NK-92 (cell line): ENCODE data around the gene PAGR1.
"Not testable (repeated sequence)": the region's sequence is repeated elsewhere in the genome, so short reads cannot be mapped to it uniquely, and the experiment has no call there.

Source experiments
- DNase-seq: peaks from one replicate; lab custom pipeline; 2025; ENCODE audit not compliant: unreplicated experiment; lab: John Stamatoyannopoulos, UW

The PAGR1 gene

DNA sequence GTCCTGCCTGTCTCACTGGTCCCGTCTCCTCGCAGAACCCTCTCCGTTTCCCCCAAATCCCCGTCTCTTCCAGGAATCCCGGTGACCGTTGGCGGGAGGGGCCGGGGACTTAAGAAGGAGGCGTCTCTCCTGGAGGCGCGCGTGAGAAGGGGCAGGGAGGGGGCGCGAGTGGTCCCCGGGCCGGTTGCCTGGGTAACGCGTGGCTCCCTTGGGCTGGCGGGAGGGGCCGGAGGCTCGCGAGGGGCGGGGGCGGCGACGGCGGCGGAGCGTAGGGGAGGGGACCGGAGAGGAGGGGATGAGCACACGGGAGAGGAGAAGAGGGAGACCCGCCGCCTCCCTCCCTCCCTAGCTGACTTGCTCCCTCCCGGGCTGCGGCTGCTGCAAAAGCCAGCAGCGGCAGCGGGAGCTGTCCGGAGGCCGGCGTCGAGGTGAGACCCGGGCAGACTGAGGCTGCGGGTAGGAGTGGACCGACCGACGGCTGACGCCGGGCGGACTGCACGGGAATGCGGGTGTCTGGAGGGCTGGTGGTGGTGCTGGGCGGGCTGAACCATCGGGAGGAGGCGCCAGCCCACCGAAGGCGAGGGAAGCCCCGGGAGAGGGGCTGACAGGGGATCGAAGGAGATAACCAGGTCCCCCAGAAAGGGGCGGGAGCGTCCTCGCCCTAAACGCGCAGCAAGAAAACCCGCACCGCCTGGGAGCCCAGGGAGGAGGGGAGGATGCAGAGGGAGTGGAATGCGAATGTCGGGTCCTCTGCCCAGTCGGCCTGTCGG lies 3.9 kb upstream of the PAGR1 start, which contains the start of gene PRRT2:
Gene PRRT2, plus strand, starts transcription at position 298 of the 770 bp plus-strand sequence. CDS start 862 bp downstream, outside the sequence.
- no peak for DNase-seq

DNA sequence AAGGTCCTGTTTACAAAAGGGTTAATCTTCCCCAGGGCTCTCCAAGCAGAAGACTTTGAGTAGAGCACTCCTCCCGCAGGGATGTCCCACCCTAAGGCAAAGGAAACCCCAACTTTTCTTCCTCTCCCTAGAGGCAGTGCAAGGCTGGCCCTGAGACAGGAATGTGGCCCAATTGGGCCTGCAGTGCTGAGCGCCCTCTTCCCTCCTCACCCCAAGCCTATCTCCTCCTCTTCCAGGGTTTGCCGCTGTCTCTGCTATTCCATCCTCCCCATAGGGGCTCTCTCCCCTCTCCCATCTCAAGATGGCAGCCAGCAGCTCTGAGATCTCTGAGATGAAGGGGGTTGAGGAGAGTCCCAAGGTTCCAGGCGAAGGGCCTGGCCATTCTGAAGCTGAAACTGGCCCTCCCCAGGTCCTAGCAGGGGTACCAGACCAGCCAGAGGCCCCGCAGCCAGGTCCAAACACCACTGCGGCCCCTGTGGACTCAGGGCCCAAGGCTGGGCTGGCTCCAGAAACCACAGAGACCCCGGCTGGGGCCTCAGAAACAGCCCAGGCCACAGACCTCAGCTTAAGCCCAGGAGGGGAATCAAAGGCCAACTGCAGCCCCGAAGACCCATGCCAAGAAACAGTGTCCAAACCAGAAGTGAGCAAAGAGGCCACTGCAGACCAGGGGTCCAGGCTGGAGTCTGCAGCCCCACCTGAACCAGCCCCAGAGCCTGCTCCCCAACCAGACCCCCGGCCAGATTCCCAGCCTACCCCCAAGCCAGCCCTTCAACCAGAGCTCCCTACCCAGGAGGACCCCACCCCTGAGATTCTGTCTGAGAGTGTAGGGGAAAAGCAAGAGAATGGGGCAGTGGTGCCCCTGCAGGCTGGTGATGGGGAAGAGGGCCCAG lies 3.0 kb upstream of the PAGR1 start:
- DNase-seq: no peak

DNA sequence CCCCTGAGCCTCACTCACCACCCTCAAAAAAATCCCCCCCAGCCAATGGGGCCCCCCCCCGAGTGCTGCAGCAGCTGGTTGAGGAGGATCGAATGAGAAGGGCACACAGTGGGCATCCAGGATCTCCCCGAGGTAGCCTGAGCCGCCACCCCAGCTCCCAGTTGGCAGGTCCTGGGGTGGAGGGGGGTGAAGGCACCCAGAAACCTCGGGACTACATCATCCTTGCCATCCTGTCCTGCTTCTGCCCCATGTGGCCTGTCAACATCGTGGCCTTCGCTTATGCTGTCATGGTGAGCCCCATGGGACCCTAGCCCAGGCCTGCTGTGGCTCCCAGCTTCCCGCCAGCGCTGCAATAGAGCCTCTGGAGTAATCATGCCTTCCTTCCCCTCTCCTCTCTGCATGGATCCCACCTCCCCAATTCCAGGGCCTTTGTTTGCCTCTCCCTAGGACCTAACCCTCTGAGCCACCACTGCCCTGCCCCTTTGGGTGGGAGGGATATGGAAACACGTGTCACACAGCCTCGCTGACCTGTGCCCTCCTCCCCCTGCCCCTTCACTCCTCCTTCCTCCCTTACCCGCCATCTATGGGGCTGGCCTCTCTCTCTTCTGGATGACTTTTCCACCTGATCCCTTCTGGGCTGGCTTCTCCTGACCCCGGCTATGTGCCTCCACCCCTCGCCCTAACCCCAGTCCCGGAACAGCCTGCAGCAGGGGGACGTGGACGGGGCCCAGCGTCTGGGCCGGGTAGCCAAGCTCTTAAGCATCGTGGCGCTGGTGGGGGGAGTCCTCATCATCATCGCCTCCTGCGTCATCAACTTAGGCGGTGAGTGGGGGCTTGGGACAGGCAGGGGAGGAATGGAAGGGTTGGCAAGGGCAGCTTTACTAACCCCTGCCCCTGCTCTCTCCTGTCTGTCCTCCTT lies 2.0 kb upstream of the PAGR1 start:
- DNase-seq: no peak

DNA sequence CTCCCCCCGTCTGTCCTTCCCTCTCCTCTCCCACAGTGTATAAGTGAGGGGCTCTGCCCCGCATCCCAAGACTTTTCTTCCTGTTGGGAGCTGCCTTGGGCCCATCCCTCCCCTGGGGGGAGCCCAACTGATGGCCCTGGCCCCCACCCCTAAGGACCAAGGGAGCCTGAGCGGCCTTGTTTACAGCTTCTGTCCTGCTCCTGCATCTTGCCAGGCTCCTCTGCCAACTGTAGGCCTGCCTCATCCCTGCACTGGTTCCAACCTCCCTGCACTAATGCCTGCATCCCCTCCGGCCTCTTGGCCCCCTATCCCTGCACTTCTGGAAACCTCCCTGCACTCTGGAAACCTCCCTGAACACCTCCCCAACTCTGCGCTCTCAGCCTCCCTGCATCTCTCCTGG lies 1.4 kb upstream of the PAGR1 start:
- no peak for DNase-seq

DNA sequence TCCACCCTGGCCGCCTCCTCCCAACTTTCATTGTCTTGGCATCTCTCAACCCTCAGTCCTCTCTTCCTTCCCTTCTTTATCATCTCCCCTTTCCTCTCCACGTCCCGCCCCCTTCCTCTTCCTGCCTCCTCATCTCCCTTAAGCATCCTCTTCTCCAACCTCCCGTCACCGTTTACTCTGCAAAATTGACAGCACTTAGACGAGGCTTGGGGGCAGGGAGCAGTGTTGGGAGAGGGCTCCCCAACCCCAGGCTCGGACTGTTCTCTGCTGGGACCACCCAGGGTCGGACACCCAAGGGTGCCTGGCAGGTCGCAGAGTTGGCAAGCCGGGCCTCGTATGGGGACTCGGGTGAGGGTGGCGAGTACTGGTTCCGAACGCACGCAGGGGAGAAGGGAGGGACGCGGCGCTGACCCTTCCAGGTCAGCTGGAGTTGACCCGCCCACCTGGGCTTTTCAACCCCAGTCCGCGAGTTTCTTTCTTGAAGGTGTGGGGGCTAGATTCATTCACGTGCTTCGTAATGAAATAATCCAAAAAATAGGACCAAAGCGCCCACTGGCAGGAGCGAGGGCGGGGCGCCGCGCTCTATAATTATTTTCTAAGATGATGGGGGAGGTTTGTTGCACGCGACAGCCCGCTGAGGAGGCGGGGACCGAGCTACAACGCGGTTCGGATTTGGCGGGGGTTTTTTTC lies 775 bp upstream of the PAGR1 start:
- no peak for DNase-seq

DNA sequence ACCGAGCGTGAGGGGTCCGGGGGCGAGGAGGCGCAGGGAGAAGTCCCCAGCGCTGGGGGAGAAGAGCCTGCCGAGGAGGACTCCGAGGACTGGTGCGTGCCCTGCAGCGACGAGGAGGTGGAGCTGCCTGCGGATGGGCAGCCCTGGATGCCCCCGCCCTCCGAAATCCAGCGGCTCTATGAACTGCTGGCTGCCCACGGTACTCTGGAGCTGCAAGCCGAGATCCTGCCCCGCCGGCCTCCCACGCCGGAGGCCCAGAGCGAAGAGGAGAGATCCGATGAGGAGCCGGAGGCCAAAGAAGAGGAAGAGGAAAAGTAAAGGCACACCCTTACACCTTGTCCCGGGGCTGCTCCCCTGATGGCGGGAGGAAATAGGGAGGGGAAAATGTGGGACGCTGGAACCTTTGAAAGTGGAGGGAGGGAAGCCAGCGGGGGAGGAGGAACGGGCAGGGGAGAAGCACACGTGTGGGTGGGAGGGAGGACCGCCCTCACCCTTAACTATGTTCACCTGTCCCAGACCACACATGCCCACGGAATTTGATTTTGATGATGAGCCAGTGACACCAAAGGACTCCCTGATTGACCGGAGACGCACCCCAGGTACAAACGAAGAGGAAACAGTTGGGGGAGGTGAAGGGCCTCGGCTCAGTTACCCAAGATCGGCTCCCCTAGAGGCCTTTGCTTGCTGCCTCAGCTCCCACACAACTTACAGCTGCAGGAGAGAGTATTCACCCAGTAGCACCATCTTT lies 916 bp downstream of the PAGR1 start:
- DNase-seq: no peak

DNA sequence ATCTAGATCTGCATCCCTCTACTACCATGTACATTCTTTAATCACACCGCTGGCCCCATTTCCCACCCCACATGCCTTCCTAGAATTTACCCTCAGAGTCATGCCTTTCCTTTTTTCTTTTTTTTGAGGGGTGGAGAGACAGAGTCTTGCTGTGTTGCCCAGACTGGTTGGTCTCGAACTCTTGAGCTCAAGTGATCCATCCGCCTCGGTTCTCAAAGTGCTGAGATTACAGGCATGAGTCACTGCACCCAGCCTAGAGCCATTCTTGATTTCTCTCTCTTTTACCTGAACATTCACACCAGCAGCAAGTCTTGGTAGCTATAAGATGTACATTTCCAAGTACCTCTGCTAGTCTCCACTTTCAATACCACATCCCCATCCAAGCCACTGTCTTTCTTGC lies 2.1 kb downstream of the PAGR1 start:
- DNase-seq: no peak

DNA sequence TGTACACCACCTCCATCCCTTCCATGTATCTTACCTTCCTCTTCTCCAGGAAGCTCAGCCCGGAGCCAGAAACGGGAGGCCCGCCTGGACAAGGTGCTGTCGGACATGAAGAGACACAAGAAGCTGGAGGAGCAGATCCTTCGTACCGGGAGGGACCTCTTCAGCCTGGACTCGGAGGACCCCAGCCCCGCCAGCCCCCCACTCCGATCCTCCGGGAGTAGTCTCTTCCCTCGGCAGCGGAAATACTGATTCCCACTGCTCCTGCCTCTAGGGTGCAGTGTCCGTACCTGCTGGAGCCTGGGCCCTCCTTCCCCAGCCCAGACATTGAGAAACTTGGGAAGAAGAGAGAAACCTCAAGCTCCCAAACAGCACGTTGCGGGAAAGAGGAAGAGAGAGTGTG lies 3.6 kb downstream of the PAGR1 start:
- no peak for DNase-seq

DNA sequence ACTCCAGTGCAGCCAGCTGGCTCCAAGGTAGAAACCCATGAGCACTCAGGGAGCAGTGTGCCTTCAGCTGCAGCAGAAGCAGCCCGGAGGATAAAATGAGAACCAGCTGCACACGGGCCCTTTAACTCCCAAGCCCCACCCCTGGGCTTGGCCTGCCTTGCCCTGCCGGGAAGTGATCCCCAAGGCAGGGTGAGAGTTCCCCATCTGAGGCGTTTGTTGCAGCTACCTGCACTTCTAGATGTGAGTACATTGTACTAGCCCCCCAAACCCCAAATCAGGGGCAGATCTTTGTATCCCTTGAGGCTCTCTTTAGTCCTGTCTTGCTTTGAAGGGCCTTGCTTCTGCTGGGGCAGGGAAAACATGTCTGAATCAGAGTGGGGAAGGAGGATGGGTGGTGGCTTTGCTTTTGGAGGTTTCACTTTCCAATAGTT lies 4.3 kb downstream of the PAGR1 start, which contains the start of gene MVP:
Gene MVP, plus strand, starts transcription at position 192 of the 431 bp plus-strand sequence. CDS start 10,088 bp downstream, outside the sequence.
- no peak for DNase-seq

DNA sequence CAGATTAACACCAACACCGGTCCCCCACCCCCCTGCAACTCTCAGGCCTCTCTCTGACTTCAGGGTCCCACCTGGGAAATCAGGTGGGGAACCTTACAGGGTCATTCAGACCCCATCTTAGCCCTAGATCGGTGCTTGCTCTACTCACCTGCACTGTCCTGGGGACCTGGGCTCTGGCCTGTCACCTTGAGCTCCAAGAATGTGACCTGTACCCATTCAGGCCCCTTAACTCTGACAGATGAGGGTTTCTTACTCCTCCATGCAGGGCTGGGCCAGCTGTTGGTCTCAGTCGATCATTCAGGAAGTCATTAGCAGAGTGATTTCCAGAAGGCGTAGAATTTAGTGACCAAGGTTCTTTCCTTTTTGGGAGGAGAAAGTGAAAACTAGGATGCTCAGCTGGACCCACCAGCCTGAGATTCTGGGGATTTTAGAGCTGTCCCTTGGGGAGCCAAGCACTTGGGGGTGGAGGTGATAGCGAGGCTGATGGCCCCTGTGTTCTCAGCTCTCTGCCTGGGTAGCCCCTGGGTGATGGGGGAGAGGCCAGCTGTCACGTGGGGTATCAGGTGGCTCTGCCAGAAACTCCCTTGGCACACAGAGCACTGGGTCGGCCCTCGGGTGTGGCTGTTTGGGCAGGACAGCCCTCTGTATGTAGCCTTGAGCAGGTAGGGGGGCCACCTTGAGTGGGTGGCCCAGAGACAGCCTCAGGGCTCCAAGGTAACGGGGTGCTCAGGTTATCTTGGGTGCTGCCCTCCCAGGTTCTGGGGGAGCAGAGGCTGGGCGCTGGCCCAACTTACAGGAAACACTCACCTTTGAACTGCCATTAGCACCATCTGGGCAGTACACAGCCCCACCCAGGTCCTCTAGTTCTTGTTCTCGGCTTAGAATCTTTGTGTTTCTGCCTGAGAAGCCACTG lies 5.0 kb downstream of the PAGR1 start:
- DNase-seq: no peak

DNA sequence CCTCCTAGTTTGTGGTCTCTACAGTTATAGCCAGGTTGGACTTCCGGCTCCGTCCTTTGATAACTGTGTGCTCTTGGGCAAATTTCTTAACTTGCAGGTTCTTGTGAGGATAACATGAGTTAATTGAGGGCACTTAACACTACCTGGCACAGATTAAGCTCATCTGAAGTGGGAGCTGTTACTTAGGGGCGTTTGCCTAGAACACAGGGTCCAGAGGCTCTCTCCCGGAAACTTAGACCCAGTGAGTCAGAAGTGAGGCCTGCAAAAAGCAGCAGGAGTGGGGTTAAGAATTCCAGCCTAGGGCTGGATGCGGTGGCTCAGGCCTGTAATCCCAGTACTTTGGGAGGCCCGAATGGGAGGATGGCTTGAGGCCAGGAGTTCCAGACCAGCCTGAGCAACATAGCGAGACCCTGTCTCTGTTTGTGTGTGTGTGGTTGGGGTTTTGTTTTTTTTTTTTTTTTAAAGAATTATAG lies 5.7 kb downstream of the PAGR1 start:
- no peak for DNase-seq

DNA sequence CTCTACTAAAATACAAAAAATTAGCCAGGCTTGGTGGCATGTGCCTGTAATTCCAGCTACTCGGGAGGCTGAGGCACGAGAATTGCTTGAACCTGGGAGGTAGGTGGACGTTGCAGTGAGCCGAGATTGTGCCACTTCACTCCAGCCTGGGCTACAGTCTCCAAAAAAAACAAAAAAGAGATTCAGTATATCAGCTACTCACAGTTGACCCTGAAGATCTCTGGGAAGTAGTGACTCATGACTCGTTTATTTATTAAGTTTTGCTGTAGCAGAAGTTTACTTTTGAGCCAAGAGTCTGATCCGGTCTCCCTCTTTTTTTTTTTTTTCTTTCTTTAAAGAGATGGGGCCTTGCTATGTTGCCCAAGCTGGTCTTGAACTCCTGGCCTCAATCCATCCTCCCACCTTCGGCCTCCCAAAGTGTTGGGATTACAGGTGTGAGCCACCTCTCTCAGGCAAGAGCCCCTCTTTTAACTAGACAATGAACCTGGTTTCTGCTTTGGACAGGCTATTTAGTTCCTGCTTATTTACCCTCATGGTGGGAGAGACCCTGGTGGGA lies 8.7 kb downstream of the PAGR1 start:
- DNase-seq: no peak

DNA sequence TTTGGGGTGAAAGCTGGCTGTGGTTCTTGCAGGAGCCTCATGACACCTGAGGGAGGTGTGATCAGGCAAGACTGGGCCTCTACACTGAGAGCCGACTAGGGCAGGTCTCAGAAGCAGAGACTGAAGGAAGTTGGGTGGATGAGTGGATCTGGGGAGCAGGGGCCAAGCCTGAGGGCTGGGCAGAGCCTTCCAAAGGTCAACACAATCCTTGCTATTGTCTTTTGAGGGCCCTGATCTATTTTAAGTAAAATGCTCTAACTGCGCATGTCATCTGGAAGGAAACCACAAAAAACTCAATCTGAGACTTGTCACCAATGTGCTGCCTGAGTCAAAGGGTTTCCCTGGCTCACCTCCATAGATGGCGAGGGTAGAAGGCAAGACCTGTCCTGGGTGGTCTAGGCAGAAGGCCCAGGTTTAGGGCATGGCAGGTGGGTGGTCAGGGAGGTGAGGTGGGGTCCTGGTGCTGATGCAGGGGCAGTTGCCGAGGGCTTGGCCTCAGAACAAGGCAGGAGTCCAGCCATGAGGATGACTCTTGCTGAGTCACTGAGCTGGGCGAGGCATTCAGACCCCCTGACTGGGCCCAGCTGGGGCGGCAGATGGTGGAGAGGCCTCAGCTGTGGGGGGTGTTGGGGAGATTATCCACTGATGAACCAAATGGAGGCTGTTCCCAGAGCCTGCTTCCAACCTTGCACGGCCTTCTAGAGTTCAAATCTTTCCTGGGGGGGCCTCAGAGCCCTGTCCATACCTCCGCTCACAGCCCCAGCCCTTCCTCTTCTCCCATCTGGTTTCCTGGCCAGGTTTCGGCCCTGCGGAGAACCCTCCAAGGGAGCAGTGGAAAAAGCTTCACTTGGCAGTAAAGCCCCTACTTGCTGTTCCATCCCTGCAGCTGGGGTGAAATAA lies 9.4 kb downstream of the PAGR1 start:
- DNase-seq: no peak

DNA sequence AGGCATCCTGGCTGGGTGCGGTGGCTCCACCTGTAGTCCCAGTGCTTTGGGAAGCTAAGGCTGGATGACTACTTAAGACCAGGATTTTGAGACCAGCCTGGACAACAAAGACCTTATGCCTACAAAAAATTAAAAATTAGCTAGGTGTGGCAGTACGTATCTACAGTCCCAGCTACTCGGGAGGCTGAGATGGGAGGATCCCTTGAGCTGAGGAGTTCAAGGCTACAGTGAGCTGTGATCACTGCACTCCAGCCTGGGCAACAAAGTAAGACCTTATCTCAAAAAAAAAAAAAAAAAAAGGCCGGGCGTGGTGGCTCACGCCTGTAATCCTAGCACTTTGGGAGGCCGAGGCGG lies 10.4 kb downstream of the PAGR1 start:
- DNase-seq: no peak

DNA sequence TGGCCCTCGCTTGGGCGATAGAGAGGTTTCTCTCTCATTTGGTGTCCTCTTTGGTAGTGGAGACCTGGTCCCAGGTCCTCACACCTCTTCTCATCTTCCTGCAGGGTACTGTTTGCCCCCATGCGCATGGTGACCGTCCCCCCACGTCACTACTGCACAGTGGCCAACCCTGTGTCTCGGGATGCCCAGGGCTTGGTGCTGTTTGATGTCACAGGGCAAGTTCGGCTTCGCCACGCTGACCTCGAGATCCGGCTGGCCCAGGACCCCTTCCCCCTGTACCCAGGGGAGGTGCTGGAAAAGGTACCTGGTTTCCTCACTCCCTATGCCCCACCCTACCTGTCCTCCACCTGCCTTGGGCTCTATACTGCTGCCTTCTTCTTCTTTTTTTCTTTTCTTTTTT lies 14.8 kb downstream of the PAGR1 start:
- no peak for DNase-seq

DNA sequence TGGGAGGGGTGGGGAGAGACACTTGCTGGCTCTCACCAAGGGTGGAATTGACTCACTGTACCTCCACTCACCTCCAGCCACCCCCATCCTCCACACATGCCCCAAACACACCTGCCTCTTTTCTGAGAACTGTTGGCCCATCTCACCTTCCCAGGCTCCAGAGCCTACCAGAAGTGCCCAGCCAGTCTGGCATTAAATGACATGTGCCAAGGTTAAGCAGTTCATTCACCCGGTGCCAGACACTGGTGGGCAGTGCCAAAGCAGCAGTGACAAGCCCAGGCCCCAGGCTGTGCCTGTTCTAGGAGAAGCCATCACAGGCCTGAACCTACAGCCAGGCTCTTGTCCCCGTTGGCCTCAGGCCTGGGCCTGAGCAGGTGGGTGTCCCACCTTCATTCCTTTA lies 15.5 kb downstream of the PAGR1 start:
- no peak for DNase-seq

DNA sequence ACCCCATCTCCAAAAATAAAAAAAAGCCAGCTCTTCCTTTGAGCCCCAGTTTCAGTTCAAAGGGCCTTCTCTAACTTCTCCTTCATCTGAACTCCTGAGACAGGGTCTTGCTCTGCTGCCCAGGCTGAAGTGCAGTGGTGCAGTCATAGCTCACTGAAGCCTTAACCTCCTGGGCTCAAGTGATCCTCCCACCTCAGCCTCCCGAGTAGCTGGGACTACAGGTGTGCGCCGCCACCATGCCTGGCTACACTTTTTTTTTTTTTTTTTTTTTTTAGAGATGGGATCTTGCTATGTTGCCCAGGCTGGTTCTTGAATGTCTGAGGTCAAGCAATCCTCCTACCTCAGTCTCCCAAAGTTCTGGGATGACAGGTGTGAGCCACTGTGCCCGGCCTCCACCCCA lies 17.3 kb downstream of the PAGR1 start:
- not testable (repeated sequence) for DNase-seq
